ENCODE measurements around the gene LGALS3BP.

The LGALS3BP gene

GRCh38 chr17:79018370-79018695 is 38.6 kb upstream of the LGALS3BP start:
- peak; percentile 38 for DNase-seq (ENCODE audit: low spot score)
- Histone ChIP-seq H3K36me3 (ENCODE audit: low read depth) (no peaks in the 10 kb centered on the region), H3K27ac (ENCODE audit: poor library complexity, severe bottlenecking) (no peak overlapping the region), H3K9me3 (ENCODE audit: severe bottlenecking) (peaks cover 15% of the 10 kb centered on the region), H3K4me3 (ENCODE audit: severe bottlenecking) (no peak overlapping the region), H3K27me3 (ENCODE audit: insufficient read depth, poor library complexity, severe bottlenecking) (no peaks in the 10 kb centered on the region), H3K4me1 (ENCODE audit: insufficient read depth, poor library complexity, severe bottlenecking) (peaks cover 23% of the 10 kb centered on the region)
- ATAC-seq (ENCODE audit: low read depth): no peak
- no peak for TF ChIP-seq CTCF (IDR thresholded peaks at IDR 0.05; ENCODE audit: poor library complexity, severe bottlenecking)

GRCh38 chr17:79017546-79018369 is 38.0 kb upstream of the LGALS3BP start:
- peaks cover 15% of the 10 kb centered on the region for H3K9me3 ChIP-seq (ENCODE audit: severe bottlenecking)
- no peak for TF ChIP-seq CTCF (IDR thresholded peaks at IDR 0.05; ENCODE audit: poor library complexity, severe bottlenecking)
- H3K27ac ChIP-seq (ENCODE audit: poor library complexity, severe bottlenecking): no peak overlapping the region
- DNase-seq (ENCODE audit: low spot score) (no peak), ATAC-seq (ENCODE audit: low read depth) (no peak)
- H3K4me3 ChIP-seq (ENCODE audit: severe bottlenecking): no peak overlapping the region
- no peaks in the 10 kb centered on the region for H3K36me3 ChIP-seq (ENCODE audit: low read depth)
- no peaks in the 10 kb centered on the region for H3K27me3 ChIP-seq (ENCODE audit: insufficient read depth, poor library complexity, severe bottlenecking)
- H3K4me1 ChIP-seq (ENCODE audit: insufficient read depth, poor library complexity, severe bottlenecking): peaks cover 23% of the 10 kb centered on the region

- no peak for TF ChIP-seq CTCF (IDR thresholded peaks at IDR 0.05; ENCODE audit: poor library complexity, severe bottlenecking)
- DNase-seq (ENCODE audit: low spot score): no peak
- no peak overlapping the region for H3K4me3 ChIP-seq (ENCODE audit: severe bottlenecking)
- H3K4me1 ChIP-seq (ENCODE audit: insufficient read depth, poor library complexity, severe bottlenecking): peaks cover 31% of the 10 kb centered on the region
- H3K36me3 ChIP-seq (ENCODE audit: low read depth): no peaks in the 10 kb centered on the region
- H3K27me3 ChIP-seq (ENCODE audit: insufficient read depth, poor library complexity, severe bottlenecking): no peaks in the 10 kb centered on the region
- H3K27ac ChIP-seq (ENCODE audit: poor library complexity, severe bottlenecking): no peak overlapping the region
- H3K9me3 ChIP-seq (ENCODE audit: severe bottlenecking): peaks cover 15% of the 10 kb centered on the region
- ATAC-seq (ENCODE audit: low read depth): no peak
Observed at GRCh38 chr17:79014158-79014758, 34.5 kb upstream of the LGALS3BP start.

- peaks cover 15% of the 10 kb centered on the region for H3K9me3 ChIP-seq (ENCODE audit: severe bottlenecking)
- H3K27me3 ChIP-seq (ENCODE audit: insufficient read depth, poor library complexity, severe bottlenecking): no peaks in the 10 kb centered on the region
- DNase-seq (ENCODE audit: low spot score) (peak; percentile 15), ATAC-seq (ENCODE audit: low read depth) (no peak)
- H3K4me1 ChIP-seq (ENCODE audit: insufficient read depth, poor library complexity, severe bottlenecking): peaks cover 36% of the 10 kb centered on the region
- no peak overlapping the region for H3K4me3 ChIP-seq (ENCODE audit: severe bottlenecking)
- peak overlapping the region; percentile 56 for H3K27ac ChIP-seq (ENCODE audit: poor library complexity, severe bottlenecking)
- TF ChIP-seq CTCF (IDR thresholded peaks at IDR 0.05; ENCODE audit: poor library complexity, severe bottlenecking): no peak
- H3K36me3 ChIP-seq (ENCODE audit: low read depth): peaks cover 9% of the 10 kb centered on the region
Observed at GRCh38 chr17:79012563-79013134, 32.9 kb upstream of the LGALS3BP start.
